SW 1271 (cell line): ENCODE measurements around the gene WBP1L.
"Not testable (repeated sequence)": the region's sequence is repeated elsewhere in the genome, so short reads cannot be mapped to it uniquely, and the experiment has no call there.

Source experiments
- DNase-seq, 2 experiments: peaks; one replicate each; lab custom pipeline; 2025; lab: John Stamatoyannopoulos, UW

Gene WBP1L

DNA sequence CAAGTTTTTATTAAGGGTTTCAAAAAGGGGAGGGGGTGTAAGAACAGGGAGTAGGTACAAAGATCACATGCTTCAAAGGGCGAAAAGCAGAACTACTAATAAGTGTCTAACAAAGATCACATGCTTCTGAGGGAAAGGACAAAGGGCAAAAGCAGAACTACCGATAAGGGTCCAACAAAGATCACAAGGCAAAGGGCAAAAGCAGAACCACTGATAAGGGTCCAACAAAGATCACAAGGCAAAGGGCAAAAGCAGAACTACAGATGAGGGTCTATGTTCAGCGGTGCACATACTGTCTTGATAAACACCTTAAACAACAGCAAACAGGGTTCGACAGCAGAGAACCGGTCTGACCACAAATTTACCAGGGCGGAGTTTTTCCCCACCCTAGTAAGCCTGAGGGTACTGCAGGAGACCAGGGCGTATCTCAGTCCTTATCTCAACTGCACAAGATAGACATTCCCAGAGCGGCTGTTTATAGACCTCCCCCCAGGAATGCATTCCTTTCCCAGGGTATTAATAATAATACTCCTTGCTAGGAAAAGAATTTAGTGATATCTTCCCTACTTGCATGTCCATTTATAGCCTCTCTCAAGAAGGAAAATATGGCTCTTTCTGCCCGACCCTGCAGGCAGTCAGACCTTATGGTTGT lies 94.7 kb downstream of the WBP1L start:
- not testable (repeated sequence) for DNase-seq

DNA sequence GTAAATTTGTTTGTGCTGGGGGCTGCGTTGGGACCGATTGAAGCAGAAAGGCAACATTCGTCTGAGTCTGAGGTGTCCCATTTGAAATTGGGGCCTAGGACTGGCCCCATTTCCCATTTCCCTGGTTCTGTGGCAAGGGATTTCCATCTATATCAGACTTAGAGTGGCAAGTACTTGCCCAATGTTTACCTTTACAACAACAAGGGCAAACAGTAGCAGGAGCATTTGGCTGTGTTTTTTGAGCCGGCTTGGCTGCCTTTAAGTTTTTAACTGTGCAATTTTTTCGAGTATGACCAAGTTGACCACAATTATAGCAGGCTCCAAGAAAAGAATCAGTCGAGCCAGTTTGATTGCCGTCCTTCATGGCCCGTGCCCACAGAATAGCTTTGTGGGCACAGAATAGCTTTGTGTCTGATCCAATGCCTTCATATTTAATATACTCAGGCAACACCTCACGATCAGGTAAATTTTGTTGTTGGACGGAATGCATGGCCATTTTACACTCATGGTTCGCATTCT lies 98.1 kb downstream of the WBP1L start:
- DNase-seq: no peak

DNA sequence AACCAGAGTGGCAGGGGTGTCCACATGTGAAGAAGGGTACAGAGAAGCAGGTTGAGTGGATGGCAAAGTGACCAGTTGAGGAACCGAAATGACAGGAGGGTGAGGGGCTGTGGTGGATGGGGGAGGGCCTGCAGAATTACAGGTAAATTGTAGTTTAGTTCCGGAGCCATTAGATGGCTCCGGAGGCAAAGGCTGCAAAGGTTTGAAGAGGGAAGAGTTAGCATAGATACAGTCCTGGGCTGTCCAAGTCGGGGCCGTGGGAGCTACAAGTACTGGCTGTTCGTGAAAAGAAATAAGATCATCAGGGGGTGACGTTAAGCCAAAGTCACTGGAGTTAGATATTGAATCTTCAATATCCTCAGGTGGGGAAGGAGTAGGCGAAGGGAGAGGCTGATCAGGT lies 99.4 kb downstream of the WBP1L start:
- not testable (repeated sequence) for DNase-seq

DNA sequence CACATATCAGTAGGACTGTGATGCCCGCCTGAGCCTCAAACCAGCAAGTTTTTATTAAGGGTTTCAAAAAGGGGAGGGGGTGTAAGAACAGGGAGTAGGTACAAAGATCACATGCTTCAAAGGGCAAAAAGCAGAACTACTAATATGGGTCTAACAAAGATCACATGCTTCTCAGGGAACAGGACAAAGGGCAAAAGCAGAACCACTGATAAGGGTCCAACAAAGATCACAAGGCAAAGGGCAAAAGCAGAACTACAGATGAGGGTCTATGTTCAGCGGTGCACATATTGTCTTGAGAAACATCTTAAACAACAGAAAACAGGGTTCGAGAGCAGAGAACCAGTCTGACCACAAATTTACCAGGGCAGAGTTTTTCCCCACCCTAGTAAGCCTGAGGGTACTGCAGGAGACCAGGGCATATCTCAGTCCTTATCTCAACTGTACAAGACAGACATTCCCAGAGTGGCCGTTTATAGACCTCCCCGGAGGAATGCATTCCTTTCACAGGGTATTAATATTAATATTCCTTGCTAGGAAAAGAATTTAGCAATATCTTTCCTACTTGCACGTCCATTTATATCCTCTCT lies 100.5 kb downstream of the WBP1L start:
- not testable (repeated sequence) for DNase-seq

DNA sequence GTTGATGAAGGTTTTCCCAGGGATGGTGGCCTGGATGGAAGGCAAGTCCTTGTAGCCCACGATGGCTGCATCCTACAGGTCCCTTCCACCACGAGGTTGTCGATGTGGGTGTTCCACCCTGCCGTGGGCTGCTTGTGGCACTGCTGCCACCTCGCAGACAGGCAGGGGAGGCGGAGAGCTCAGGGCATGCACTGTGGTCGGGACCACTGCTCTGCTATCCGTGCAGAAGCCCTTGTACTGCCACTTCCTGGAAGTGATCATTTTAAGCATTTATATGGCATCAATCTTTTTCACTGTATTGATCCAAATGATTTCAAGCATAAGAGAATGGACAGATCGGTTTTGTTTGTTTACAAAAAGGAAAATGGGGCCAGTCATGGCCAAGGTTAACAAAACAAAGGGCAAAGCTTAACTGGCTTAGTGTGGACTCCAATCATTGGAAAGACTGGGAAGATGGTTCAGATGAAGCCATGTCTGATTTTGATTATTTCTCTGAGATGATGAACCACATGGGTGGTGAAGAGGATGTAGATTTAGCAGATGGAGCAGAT lies 101.7 kb downstream of the WBP1L start:
- DNase-seq: no peak

DNA sequence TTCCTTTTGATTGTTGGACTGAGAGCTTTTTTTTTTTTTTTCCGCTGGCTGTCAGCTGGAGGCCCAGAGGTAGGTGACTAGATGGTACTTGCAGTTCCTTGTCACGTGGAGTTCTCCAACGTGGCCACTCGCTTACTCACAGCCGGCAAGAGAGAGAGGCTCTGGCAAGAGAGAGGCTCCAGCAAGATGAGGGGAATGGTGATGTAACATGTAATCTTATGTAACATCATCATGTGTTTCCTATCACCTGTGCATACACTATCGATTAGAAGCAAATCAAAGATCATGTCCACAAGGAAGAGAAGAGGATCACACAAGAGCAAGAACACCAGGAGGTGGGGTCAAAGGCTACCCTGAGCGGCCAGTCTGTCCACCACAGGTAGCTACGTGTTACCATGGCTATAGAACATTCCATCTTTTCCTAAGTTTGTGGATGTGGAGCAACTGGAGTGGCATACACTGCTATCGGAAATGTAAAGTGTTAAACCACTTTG lies 106.3 kb downstream of the WBP1L start:
- no peak for DNase-seq

DNA sequence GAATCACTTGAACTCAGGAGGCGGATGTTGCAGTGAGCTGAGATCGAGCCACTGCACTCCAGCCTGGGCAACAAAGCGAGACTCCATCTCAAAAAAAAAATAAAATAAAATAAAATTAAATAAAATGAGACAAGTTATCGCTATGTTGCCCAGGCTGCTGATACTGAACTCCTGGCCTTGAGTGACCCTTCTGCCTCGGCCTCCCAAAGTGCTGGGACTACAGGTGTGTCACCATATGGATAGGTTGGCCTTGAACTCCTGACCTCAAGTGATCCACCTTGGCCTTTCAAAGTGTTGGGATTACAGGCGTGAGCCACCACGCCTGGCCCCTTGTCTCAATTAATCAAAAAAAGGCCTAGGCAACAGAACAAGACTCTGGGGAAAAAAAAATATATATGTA lies 109.5 kb downstream of the WBP1L start:
- not testable (repeated sequence) for DNase-seq

DNA sequence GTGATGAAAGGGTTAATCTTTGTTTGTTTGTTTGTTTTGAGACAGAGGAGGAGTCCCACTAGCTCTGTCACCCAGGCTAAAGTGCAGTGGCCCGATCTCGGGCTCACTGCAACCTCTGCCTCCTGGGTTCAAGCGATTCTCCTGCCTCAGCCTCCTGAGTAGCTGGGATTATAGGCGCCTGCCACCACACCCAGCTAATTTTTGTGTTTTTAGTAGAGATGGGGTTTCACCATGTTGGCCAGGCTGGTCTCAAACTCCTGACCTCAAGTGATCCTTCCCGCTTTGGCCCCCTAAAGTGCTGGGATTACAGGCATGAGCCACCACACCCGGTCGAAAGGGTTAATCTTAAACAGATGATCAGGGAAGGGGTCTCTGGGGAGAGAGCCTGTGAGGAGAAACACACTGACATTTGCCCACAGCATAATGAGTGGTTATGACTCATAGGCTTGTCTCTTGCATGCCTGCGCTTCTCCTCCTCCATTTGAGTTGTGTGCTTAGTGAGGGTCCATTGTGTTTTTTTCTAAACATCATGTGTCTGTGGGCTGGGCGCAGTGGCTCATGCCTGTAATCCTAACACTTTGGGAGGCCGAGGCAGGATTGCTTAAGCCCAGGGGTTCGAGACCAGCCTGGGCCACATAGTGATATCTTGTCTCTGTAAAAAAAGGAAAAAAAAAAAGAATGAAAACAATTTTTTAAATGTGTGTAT lies 112.1 kb downstream of the WBP1L start:
- DNase-seq: not testable (repeated sequence)

DNA sequence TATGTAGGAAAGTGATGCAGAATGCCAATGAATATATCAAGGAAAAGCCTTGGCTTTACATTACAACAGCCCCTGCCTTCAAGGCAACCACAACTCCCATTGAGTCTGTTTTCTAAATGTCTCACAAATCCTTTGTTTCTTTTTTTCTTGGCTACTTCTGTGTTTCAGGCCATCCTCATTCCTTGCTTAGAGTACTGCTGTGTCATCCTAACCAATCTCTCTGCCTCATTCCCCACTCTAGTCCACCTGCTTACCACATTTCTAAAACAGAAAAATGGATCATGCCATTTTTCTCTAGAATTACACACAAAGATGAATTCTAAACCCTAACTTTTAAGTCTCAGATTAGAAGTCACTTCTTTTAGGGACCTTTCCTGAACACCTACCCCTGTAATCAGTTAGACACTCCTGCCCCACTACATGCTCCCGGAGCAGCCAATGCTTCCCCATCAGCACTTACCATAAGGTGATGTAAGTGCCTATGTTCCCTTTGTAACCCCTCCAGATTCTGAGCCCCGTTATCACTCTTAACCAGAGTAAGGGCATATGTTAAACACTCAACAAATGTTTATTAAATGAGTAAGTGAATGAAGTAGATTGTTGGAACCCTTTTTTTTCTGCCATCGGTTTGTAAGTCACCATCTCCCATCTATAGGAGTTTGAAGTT lies 113.1 kb downstream of the WBP1L start:
- DNase-seq: no peak

DNA sequence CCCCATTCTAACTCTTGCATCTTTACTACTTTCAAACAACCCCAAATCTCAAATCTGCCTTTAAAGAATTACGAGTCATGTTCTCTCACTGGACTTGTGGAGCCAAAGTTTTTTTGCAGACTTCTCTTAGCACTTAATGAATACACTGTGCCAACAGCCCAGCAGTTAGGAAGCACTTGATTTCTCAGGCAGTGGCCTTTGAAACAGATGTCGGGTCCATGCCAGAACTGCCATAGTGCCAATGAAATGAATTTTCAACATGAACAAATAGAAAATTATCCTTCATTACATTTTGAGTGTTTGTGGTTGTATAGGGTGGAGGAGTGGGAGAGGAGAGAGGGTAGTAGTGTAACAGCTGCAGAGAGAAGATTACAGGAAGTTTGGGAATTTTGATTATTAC lies 116.2 kb downstream of the WBP1L start:
- DNase-seq: no peak

DNA sequence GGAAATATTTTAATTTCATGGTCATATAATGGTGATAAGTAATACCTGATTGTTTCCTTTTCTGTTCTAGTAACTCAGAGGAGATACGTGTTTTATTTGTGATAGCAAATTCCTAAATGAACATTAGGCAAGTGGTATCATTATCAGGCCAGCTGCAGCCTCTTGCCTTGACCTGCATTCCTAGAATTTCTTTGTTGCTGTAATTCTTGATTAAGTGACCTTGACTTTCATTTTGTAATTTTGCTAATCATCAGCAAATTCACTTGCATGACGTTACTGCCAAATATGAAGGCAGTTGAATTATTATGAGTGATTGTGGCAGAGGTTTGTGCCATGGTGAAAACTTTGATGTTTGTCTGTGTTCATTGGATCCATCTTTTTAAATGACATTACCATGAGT lies 119.9 kb downstream of the WBP1L start:
- no peak for DNase-seq

DNA sequence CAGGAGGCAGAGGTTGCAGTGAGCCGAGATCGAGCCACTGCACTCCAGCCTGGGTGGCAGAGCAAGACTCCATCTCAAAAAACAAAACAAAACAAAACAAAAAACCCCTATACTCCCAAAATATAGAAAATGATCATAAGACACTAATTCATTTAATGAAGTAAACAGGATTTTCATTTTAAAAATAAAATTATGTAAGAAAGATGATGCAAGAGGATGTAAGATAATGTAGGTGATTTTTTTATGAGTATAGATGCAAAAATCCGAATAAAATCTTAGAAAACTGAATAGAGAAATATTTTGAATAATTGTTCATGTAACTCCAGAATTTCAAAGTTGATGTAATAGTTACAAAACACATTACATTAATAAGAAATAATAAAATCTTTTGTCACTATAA lies 121.9 kb downstream of the WBP1L start:
- no peak for DNase-seq
